SK-N-MC (cell line): ENCODE measurements around the gene ADAMTS17.

ENCODE experiments used
- EZH2 ChIP-seq: fragments of 200-600 bp; sonication (generic); IDR thresholded peaks from one replicate; pipeline ENCODE4 v1.6.1; 2017; ENCODE audit warnings: antibody characterized with exemption
- FOXP2 ChIP-seq: optimal IDR thresholded peaks from 2 replicates; pipeline ENCODE3; 2011; ENCODE audit warnings: mild to moderate bottlenecking, moderate library complexity; ENCODE audit not compliant: insufficient read depth; ENCODE audit errors: extremely low read length, control extremely low read depth
- POLR2AphosphoS5 ChIP-seq: IDR thresholded peaks from 2 replicates; pipeline ENCODE4 v1.6.1; 2012; ENCODE audit warnings: mild to moderate bottlenecking, low read depth, low read length, borderline replicate concordance

GRCh38 chr15:100332231-100332630 lies 9.5 kb downstream of the ADAMTS17 start:
- TF ChIP-seq POLR2AphosphoS5 (no peak), FOXP2 (no peak), EZH2 (no peak)
